CD1c-positive myeloid dendritic cell (primary cell): Measurements from ENCODE around the gene TMEM50A.
"Not testable (repeated sequence)": the region's sequence is repeated elsewhere in the genome, so short reads cannot be mapped to it uniquely, and the experiment has no call there.

Source experiments
- DNase-seq: peaks from one replicate; pipeline ENCODE4 v3.0.0-alpha.2; 2016; ENCODE audit errors: extremely low spot score

The TMEM50A gene

DNA sequence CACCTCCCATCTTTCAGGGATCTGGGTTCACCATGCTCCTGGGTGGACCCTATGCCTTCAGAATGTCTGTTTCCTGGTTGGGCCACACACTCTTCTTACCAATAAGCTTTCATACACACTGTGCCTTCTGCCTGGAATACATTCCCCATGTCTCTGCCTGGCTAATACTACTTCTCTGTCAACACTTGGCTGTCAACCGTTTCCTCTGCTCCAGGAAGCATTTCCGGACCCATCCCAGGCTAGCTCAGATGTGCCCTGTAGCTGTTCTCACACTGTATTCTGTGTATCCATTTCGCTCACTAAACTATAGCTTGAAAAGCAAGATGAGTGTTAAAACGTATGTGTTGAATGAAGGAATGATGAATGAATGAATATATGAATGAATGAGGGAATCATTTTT lies 49.0 kb downstream of the TMEM50A start:
- not testable (repeated sequence) for DNase-seq

GRCh38 chr1:25388691-25389090 lies 50.6 kb downstream of the TMEM50A start:
- not testable (repeated sequence) for DNase-seq

DNA sequence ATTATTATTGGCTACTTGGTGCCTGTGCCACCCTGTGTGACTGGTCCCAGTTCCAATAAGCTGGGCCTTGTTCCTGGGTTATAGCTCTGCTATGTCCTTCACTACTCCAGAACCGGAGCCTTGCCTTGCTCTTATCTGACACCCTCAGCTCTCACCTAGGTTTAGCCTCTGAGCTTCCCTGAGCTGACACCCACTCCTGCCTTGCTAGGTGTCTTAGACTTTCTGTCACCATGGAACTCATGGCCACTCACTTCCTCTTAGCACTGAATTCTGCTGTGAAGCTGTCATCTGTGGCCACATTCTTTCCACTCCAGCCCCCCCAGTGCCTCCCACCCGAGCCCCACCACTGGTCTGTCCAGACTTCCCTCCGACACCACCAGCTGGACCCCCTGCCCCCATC lies 51.6 kb downstream of the TMEM50A start:
- DNase-seq: not testable (repeated sequence)

DNA sequence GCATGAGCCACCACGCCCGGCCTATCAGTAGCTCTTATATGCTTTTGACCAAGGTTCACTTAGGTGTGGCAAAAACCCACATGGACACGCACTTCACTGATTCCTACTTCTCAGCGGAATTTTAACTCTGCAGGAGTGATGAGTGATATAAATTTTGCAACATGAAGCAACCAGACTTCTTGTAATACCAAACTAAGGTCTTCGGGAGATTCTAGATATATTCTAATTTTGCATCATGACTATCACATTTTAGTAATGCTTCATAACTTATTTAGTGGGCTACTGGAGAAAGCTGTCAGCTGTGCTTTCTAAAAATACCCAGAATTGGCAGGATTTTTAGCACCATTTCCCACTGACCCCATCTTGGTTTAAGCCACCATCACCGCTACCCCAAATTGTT lies 54.7 kb downstream of the TMEM50A start:
- DNase-seq: no peak

DNA sequence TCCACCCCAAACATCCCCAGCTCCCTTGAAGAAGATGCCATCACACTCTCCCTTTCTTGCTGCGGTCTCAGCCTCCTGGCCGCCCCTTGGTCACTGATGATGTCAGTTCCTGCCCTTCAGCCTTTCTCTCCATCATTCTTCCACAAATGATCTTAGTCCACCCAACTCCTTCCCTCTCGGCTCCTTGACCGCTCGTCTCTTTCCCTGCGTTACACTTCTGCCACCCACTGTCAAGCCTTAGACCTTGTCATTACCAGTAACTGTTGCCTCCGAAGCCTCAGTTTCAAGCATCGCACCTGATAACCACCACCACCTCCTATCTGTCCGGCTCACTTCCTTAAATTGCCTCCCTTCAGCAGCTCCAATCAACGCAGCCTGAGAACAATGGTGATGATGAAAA lies 59.4 kb downstream of the TMEM50A start:
- not testable (repeated sequence) for DNase-seq

GRCh38 chr1:25398079-25398478 lies 59.9 kb downstream of the TMEM50A start:
- DNase-seq: not testable (repeated sequence)

GRCh38 chr1:25402947-25403803 lies 65.0 kb downstream of the TMEM50A start:
- DNase-seq: not testable (repeated sequence)

DNA sequence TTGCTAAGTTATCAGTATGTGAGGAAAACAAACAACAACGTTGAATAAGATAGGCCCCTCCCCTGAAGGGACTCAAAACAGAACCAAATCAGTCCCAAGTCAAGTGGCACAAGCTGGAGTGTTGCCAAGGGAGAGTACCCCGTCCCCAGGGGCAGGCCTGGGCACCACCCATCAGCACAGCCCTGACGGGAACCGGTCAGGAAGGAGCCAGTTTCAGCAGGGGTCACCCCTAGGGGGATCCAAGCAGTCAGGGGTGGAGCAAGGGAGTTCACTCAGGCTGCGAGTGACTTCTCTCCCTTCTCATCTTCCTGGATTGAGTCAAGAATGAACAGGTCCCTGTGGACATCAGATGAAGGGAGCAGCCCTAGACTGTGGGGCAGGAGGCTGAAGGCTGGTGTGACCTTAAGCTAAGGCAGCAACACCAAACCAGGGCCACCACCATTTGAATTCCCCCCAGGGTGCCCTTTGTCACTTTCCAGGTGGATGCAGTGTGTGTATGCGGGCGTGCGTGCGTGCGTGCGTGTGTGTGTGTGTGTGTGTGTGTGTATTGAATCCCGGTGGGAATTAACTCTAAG lies 67.7 kb downstream of the TMEM50A start:
- not testable (repeated sequence) for DNase-seq

- not testable (repeated sequence) for DNase-seq
Observed at GRCh38 chr1:25409641-25410427, 71.7 kb downstream of the TMEM50A start.
